GM08714 (cell line): ENCODE data around the gene SLC24A1.

Experiments used
- H3K4me3 ChIP-seq: fragments of 200-500 bp; sonication (Bioruptor generic); 2 replicates; pipeline ENCODE4 v1.5.1; 2014; ENCODE audit warnings: mild to moderate bottlenecking, low read length, inconsistent platforms
- ZNF274 ChIP-seq: IDR thresholded peaks from 2 replicates; pipeline ENCODE4 v1.6.1; 2012; ENCODE audit warnings: mild to moderate bottlenecking, low read depth, low read length

Gene SLC24A1

GRCh38 chr15:65621638-65622037, at the start of gene SLC24A1:
Gene SLC24A1, plus strand, starts transcription at chr15:65621938. Its CDS starts 2,143 bp downstream, at chr15:65624081.
- TF ChIP-seq ZNF274 = no peak
- no peak within 1 kb of the TSS for H3K4me3 ChIP-seq

- H3K4me3 ChIP-seq = no peak overlapping the region
- no peak for TF ChIP-seq ZNF274
Measured at GRCh38 chr15:65571971-65572370, 49.8 kb upstream of the SLC24A1 start.

- no peak overlapping the region for H3K4me3 ChIP-seq
- no peak for TF ChIP-seq ZNF274
Measured at GRCh38 chr15:65576664-65577063, 45.1 kb upstream of the SLC24A1 start.

DNA sequence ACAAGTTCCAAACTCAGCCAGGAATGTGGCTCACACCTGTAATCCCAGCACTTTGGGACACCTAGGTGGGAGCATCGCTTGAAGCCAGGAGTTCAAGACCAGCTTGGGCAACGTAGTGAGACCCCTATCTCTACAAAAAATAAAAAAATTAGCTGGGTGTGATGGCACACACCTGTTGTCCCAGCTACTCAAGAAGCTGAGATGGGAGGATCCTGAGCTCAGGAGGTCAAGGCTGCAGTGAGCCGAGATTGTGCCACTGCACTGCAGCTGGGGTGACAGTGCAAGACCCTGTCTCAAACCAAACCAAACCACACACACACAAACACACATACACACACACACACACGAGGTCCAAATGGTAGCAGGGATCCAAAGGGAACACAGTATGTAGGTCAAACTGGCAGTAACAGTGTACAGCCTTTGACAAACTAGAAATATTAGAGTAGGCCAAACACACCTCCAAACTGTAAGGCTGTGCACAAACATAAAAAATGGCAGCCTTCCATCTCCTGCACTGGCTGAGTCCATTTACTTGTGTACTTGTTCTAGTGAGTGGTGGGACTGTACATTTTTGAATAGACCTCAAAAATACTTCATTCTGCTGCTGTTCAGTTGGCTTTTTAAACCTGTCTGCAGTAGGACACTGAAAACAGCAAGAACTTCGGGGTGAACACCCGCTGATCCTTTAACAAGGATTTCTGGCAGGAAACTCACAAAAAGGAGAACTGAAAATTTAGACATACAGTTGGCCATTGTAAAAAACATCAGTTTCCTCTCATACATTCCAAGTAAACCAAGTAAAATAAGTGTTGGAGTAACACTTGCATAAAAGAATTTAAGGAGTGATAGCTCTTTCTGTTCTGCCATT, 44.4 kb upstream of the SLC24A1 start:
- H3K4me3 ChIP-seq = no peak overlapping the region
- TF ChIP-seq ZNF274 = no peak

DNA sequence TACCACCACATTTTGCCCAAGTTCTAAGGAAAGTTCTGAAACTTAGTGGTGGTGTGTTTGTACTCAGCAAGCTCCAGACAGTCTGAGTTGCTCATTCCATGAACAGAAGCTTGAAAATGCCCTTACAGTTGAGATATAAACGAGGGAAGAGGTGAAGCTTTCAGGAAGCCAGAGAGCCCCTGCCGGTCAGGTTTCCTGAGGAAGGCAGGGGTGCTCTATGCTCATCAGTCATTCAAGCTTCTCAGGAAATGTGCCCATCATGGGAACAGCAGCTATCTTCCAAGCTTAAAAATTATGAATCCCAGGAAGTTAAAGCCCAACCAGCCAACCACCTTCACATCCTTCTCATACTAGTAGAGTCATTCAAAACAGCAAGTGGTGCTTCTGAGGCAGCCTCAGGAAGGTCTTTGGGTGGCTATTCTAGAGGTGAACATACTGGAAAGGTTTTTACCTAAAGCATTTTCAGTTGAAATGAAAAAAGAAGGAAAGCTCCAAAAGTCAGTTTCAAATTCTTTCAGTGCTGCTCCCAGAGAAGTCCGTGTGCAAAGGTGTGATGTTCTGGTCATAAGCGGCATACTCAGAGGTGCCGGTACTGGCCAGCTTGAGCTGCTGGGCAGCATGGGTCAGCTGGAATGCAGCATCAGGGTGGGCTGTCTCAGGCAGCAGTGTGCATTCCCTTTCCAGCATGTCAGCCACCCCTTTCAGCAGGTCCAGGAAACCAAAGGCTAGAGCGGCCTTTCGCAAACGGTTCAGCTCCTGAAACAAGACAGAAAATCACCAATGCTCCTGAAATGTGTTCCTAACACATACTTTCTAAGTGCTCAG, 42.6 kb upstream of the SLC24A1 start:
- no peak for TF ChIP-seq ZNF274
- no peak overlapping the region for H3K4me3 ChIP-seq

DNA sequence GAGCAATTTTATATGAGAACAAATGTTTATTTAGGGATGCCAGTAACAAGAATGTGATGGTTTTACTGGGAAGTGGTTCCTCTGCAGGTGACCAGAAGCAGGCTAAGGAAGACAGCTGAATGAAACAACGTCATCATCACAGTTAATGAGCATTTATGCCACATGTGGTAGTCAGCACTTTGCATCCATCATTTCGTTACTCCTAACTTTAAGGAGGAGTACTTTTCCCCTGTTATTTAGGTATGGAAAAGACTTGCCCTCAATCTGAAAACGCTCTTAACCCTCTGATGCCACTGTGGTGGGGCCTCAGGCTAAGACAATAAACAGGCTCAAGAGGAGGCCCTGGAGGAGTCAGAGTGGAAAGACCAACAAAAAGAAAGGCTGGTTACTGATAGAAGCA, 42.0 kb upstream of the SLC24A1 start:
- H3K4me3 ChIP-seq = no peak overlapping the region
- no peak for TF ChIP-seq ZNF274

DNA sequence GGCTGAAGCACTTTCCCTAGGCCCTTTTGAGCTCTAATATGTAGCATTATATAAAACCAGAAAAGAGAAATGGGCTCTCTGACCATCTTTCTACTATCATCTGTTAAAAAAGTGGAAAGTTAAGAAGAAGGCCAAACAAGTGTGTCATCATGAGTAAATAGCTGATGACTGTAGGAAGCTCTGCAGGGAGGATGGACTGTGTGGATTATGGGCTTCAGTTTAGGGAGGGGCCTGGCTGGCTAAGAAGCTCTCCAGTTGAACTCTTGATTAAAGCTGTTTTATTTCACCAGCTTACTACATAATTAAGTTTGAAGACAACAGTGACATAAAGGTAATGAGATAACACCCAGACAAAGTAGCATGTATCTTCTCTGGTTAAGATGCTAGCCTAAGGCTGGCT, 41.5 kb upstream of the SLC24A1 start:
- no peak overlapping the region for H3K4me3 ChIP-seq
- TF ChIP-seq ZNF274 = no peak

DNA sequence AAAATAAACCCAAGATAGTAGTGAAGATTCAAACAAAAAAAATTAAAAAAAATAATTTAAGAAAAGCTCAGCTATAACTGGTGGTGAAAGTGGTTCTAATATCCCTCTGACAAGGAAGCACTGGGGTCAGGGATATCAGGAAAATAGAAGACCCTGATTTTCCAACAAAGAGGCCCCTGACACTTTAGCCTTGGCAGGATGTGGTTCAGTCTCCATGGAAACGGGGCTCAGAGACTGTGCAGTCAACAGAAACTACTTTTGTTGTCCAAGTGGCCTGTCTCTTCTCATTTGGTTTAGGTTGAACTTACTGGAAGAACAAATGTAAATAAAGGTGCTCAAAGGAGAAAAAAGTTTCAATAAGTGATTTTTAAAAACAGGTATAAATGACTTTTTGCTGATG, 38.0 kb upstream of the SLC24A1 start:
- 0 out of 2 replicates have a peak overlapping the region, but pooled peaks have one; percentile 39 for H3K4me3 ChIP-seq
- no peak for TF ChIP-seq ZNF274

DNA sequence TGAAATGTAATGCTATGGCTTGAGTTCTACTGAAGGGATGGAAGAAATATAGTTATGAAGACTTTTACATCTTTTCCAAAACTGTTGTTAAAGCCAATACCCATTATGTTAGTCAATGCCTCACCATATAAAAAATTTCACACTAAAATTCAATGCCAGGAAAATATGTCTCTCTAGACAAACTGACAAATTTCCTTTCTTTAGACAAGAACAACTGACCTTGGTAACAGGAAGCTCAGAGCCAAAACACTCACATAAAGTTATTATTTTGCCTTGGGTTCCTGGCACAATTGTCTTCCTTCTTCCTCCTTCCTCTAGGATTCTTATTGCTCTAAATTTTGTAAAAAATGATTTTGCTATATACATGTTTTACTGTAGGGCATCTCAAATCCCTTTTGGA, 37.5 kb upstream of the SLC24A1 start:
- no peak for TF ChIP-seq ZNF274
- H3K4me3 ChIP-seq = no peak overlapping the region

DNA sequence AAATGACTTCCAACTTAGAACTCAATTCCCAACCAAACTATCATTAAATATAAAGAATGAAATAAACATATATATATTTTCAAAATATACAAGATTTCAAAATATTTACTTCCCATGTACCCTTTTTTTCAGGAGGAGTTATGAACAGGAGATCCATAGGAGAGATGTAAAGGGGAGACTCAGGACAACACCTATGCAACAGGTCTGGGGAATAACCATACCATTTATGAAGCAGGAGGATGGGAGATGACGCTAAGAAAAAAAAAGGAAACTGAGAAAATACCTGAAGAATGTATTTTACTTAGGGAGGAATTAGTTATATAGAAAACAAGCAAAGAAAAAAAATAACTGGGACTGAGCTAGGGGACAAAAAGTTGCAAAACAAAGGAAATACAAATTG, 34.6 kb upstream of the SLC24A1 start:
- TF ChIP-seq ZNF274 = no peak
- H3K4me3 ChIP-seq = no peak overlapping the region

GRCh38 chr15:65595960-65596359, 25.8 kb upstream of the SLC24A1 start:
- H3K4me3 ChIP-seq = no peak overlapping the region
- no peak for TF ChIP-seq ZNF274

DNA sequence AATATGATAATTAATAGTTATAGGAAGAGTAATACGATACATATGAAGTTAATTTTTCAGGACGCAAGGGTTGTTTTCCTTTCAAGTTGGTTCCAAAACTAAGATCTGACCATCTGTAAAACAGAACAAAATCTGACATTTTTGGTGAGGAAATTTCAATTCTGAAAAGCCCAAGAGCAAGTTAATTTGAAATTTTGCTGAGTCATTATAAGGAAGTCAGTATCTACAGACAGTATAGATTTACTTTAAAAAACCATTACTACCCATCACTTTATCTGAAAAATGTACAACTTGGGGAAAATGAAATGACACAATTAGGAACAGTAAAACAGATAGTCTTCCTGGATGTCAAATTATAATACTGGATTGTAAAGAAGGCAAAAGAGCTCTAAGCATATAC, 23.3 kb upstream of the SLC24A1 start:
- no peak overlapping the region for H3K4me3 ChIP-seq
- no peak for TF ChIP-seq ZNF274

GRCh38 chr15:65599677-65600076, 22.1 kb upstream of the SLC24A1 start:
- no peak for TF ChIP-seq ZNF274

DNA sequence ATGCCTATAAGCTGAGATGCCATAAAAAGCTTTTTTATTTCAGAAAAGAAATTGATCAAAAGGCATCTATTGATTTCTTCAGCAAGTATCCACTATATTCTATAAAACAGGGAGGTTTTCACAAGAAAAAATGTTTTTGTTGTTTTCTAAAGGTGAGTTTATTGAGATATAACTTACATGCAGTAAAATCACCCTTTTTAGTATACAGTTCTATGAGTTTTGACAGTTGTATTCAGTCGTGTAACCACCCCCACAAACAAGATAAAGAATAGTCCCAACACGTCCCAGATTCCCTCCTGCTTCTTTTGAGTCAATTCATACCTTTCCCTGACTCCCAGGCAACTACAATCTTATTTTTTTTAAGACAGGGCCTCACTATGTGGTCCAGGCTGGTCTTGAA, 18.6 kb upstream of the SLC24A1 start:
- TF ChIP-seq ZNF274 = no peak
- no peak overlapping the region for H3K4me3 ChIP-seq

More at GRCh38 chr15:65599677-65600076, 22.1 kb upstream of the SLC24A1 start:
- H3K4me3 ChIP-seq = no peak overlapping the region

DNA sequence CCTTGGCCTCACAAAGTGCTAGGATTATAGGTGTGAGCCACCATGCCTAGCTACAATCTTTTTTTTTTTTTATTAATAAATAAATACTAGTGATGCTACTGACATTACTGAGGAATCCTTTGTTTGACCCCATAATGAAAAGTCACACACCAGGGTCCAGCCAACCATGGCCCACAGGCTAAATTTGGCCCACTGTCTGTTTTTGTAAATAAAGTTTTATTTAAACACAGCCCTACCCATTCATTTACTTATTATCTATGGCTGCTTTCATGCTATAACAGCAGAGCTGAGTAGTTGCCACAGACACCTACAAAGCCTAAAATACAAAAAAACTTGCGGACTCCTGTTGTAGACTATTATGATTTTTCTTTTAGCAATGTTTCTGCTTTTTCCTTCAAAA, 18.2 kb upstream of the SLC24A1 start:
- no peak for TF ChIP-seq ZNF274
- no peak overlapping the region for H3K4me3 ChIP-seq
